OCI-M2 (cell line): ENCODE data around the gene GRIK1.

Experiments used
- DNase-seq: peaks from one replicate; lab custom pipeline; 2025; ENCODE audit not compliant: unreplicated experiment; lab: John Stamatoyannopoulos, UW

Gene GRIK1

DNA sequence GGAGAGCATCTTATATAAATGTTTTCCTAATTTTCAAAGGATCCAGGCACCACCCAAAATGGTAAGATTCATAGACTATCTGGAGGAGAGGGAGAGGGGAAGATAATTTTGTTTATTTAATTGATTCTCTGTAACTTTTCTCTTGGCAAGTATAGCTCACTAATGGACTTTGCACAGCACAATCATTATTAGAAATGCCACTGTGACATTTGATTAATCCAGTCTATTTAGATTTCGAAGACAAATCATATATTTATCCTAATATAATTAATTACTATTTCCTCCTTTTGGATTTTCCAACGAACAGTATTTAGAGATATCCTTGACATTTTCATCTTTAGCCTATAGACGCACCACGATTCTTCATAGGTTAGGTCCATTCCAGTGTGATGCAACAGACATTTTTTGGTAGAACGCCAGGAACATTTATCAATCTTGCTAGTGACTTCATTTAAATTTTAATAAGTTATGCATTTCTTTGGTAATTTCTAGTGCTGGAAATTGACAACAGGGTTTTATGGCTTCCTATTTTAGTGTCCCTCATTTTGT lies 152.4 kb downstream of the GRIK1 start:
- no peak for DNase-seq

- DNase-seq = no peak
Observed at GRCh38 chr21:29786496-29787360, 153.1 kb downstream of the GRIK1 start.

DNA sequence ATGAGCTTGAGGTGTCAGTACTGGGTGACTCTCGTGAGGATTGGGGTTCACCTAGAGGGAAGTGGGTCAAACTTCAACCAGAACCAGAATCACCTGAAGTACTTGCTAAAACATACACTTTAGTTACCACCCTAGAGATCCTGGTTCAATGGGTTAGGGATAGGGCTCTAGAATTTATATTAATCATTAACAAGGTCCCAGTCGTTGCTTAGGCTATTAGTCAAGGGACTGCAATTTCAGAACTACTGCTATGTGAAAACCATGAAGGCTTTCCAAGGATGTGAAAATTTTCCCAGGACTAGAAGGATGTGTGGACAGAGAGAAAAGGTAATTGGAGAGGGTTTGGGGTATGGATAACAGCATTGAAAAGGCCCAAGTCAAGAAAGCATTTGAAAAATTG lies 162.6 kb downstream of the GRIK1 start:
- no peak for DNase-seq

GRCh38 chr21:29775462-29775861 lies 164.3 kb downstream of the GRIK1 start:
- no peak for DNase-seq

DNA sequence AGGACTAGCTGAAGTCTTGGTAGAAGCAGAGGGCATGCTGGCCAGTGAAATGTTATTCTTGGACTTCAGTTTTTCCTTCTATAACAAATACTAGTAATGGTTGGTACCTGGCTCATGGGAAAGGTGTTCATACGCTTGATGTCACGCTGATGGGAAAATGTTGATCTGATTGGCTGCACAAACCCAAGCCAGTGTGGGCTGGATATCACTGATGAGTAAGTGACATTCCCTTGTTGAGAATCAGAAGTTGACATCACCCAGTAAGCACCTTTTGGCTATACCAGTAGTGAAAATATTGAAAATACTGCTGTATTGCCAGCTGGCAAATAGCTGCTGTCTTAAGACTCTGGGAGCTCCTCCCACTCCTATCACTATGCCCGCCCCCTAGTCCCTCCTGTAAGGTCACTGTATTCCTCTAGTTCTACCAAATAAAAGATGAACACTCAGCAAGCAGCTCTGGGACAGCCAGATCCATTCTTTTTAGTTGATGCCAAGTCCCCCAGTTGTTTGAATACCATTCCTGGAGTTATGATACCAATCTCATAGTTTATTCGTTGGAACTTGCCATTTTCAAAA lies 168.2 kb downstream of the GRIK1 start:
- DNase-seq = no peak

DNA sequence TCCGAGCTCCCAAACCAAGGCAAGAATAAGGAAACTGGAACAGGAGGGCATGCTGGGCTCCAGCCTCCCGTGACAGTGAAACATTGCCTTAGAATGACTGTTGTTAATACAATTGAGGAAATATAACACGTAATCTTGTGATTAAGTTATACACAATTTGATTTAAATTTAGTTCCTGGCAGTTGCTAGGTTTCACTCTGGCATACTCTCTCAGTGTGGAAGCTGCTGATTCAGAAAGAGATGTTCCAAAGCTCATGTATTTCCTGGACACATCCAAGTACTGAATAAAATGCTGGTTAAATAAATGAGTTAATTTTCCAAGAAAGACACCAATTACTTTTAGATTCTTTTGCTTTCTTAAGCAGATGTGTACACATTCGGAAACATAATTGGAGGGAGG lies 176.1 kb downstream of the GRIK1 start:
- no peak for DNase-seq

DNA sequence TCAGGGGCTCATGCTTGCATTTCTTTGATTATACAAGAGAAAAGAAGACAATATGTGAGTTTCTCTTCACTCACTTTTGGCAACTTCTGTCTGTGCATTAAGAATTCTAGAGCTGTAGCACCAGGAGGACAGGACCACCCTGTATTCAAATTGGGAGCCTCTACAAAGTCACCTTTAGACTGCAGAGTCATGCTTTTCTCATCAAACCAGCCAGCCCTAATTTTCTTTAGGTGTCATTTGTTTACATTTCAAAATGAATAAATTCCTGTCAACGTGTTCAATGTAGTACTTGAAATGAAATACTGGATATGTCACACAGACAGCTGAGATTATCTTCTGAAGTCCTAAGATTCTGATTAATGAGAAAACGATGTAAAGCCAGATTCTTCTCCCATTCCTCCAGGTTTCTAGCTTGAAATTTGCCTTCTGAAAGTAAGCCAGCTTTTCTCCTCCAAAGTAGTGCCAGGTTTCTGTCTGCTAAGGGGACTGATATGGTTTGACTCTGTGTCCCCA lies 177.2 kb downstream of the GRIK1 start:
- DNase-seq = no peak

- DNase-seq = no peak
Observed at GRCh38 chr21:29753216-29753615, 186.6 kb downstream of the GRIK1 start.

DNA sequence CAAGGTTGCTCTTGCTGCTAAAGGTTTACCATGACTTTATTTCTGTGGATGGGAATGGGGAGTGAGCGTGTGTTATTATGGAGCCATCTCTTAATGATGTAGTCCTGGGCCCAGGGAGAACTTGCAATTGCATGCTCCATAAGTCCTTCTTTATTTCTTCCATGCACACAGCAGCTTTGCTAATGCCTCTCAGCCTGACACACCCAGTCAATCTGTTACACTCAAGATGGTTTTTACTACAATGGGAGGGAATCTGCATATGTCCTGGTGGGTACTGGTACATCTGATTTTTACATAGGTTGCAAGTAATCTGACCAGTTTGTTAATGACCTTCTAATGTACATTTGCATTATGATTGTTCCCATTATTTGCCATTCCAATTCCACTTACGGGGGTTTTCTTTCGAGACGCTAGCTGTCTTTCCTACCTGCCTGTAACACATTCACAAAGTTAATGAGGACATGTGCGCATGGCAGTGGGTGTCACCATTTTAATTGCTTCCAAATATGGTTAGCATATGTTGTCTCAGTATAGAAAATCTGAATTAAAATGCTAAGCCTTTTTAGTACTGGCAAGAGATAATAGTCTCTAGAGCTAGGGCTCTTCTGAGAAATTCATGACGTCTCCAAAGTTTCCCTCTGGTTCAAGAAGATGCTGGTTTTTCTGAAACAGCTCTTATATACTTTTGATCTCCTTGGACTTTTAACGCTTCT lies 188.2 kb downstream of the GRIK1 start:
- no peak for DNase-seq

DNA sequence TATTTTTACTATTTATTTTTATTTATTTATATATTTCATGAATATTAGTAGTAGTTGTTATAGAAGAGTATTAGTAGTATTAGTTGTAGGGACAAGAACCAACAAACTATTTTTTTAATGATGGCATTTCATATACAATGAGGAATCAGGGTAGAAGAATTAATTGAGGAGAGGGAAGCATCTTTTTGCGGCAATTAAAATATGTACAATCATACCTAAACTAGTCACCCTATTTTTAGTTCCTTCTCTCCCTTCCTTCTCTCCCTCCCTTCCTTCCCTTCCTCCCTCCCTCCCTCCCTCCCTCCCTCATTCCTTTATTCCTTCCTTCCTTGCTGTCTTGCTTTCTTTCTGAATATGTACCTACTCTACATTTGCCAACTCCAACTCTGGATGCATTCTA lies 189.8 kb downstream of the GRIK1 start:
- DNase-seq = no peak

GRCh38 chr21:29749223-29749622 lies 190.6 kb downstream of the GRIK1 start:
- DNase-seq = no peak

DNA sequence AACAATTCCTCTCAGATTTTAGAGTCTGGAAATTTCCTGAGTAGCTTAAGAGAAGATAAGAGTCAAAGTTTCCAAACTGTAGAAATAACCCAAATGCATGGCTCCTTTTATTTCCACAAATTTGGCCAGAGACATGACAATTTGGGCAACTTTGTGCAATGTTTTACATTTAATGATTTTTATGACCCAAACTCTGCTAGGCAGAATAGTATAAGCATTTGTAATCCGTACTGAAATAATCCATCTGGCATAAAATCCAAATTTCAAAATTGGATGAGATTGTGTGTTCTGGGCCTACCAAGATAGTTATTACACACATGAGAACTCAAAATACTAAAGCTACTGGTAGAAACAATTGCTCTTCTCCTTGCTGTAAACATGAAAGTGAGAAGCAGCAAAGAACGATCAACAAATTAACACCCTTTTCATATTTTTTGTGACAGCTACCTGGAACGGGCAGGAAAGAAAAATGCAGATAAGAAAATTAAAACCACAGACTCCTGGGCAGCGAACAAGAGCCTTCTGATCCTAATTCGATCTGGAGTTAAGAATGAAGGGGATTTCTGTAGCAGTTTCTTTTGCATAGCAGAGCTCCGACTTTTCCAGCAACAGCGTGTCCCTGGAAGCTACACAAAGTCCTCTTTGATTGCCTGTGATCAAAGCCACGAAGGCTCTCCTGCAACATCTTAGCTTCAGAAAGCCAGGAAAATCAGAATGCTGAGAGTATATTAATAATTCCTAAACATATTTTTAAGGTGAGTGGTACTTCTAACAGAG lies 191.2 kb downstream of the GRIK1 start:
- DNase-seq = no peak

DNA sequence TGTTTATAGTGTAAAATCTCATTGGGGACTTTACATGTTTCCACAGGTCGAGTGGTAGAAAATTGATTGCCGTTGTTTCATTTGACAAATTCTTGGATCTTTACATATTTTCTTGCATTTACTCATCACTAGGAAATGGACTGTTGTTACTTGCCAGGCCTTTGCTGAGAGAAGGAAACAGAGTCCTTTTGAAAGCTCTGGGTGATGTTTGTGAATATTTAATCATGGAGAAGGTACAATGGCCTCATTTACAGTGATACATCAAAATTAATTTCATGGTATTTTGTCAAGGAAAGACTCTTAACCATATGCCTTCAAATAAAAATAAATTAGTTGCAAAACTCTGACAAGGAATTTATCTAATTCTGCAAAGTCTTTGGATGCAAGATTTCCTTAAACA lies 198.0 kb downstream of the GRIK1 start:
- DNase-seq = no peak

DNA sequence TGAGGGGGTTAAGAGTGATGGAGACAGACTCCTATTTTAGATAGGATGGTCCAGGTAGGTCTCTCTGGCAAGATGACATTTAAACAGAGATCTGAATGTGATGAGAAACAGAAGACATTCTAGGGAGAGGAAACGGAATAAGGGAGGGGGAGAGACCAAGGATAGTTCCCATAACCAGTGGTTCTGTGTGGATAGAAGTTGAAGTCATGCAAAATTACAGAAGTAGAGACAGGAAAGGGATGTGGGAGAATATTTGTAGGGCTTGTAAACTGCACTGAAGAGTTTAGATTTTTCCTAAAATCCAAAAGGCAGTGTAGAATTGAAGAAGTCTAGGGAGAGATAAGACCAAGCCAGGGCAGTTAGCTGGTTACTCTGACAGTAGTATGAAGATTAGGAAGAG lies 200.6 kb downstream of the GRIK1 start:
- DNase-seq = no peak

DNA sequence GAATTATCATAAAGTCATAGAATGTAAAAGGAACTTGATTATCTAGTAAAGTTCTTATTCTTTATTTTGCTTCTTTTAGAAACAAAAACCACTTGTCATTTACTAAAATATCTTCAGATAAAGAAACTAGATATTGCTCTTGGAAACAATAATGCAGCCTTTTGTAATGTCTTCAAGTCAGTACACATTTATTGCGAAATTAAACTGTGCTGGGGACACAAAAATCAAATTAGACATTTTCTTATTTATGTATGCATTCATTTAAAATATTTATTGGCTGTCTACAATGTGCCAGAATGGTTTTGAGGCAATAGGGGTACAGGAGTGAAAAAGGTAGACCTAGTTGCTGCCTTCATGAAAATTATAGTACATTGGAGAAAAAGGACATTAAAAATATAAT lies 201.1 kb downstream of the GRIK1 start:
- no peak for DNase-seq

GRCh38 chr21:29737186-29737585 lies 202.6 kb downstream of the GRIK1 start:
- DNase-seq = no peak

DNA sequence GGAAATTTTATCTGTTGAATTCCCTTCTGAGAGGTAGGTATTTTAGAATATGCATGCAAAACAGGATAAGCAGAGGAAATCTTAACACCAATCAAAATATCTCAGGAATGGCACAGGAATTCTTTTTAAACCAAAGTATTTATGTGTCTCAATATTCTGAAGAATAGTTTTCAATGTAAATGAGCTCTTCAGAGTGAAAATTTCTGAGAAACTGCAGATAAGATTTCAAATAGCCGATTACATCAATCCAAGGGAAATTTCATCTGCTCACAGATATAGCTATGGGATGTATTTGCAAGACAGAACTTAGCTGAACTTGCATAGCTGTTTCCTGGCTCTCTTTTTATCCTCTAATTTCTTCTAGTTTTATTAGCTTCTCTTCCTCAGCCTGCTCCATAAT lies 209.5 kb downstream of the GRIK1 start:
- no peak for DNase-seq

DNA sequence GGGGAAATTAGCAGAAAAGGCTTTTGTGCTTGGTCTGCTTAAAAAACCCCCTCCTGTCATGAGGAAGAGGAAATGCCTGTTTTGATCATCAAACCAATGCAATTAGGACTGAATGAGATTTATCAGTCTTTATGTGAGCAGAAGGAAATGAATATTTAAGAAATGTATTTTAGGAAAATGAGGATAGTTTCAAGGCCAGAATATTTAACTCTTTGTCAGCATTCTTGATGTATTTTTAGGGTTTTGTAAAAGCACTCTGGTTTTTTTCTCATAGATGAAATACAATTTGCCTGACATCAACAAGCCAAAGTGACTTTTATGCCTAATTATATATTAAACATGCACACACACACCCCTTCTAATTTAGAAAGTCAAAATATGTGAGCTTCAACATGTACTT lies 213.8 kb downstream of the GRIK1 start:
- DNase-seq = no peak

GRCh38 chr21:29725025-29725736 lies 214.6 kb downstream of the GRIK1 start:
- DNase-seq = no peak

DNA sequence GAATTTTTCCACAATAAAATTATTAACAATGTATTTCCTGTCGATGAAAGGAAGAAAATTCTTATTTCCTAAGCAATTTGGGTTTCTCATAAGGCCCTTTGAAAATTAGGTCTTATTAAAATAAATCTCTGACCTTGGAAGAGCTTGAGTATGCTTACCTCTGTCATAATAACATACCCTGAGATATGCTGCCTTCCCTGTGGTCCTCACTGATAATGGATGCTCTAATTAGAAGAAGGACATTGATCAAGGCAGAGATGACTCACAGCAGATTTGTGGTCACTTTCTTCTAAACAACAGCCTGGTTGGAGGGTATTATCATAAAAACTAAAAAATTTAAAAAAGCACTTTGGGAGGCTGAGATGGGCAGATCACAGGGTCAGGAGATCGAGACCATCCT lies 217.8 kb downstream of the GRIK1 start:
- no peak for DNase-seq
